ACHN (cell line): ENCODE measurements around the gene PHIP.
"Not testable (repeated sequence)": the region's sequence is repeated elsewhere in the genome, so short reads cannot be mapped to it uniquely, and the experiment has no call there.

Experiments
- DNase-seq: peaks from one replicate; pipeline ENCODE4 v3.0.0-alpha.2; 2015
- in situ Hi-C: cut with HindIII; loops from 2 replicates; pipeline ENCODE4 v1.10.0; 2017; ENCODE audit warnings: low sequenced_read_pairs, low pct_ligation_motif_present, low pct_unique_long_range_greater_than_20kb

The PHIP gene

GRCh38 chr6:78908621-78909020 is 169.4 kb downstream of the PHIP start:
- in situ Hi-C loops, result no loop called here
- no peak for DNase-seq

- in situ Hi-C loops, result no loop called here
- DNase-seq, result no peak
Measured at GRCh38 chr6:78896227-78896626, 181.8 kb downstream of the PHIP start.

- DNase-seq, in situ Hi-C loops: not testable (repeated sequence)
Measured at GRCh38 chr6:78889901-78890300, 188.2 kb downstream of the PHIP start.
